ENCODE measurements around the gene ELAVL2.

DNA sequence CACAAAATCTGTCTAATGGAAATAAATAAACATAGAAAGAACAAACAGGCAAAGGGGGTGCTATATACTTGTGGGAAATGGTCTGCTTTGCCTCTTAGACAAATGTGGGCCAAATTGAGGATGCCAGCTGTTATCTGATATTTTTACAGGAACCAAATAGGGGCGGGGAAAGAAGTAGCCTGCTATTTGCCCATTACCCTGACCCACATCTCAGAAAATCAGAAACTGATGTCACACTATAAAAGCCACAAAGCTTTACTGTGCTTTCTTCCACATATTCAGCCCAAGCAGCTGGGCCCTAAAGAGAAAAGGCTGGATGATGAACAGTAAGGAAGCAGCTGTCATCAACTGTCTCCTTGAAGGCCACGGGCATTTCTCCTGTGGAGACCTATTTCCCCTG is 97.3 kb downstream of the ELAVL2 start:
- no peak for TF ChIP-seq GATA3 (IDR thresholded peaks at IDR 0.05; ENCODE audit: low read depth, low read length)
- no peak for TF ChIP-seq GATA2 (IDR thresholded peaks at IDR 0.05; ENCODE audit: low read depth, low read length)
